HL-60 (cell line): Measurements from ENCODE around the gene DHRS7.
A peak's percentile ranks its signal among the peaks of the same experiment; 100 is the strongest.

Experiments
- DNase-seq, 2 experiments: peaks; one replicate each; pipeline ENCODE4 v3.0.0-alpha.2; 2010 to 2020; ENCODE audit warnings: low read depth in 1 of 2, low spot score in 1 of 2
- H3K27ac ChIP-seq: fragments of 250-450 bp; sonication (Bioruptor Pico); replicated peaks from 2 replicates; pipeline ENCODE4 v1.5.1; 2020; ENCODE audit warnings: mild to moderate bottlenecking, moderate library complexity
- H3K27me3 ChIP-seq: fragments of 250-450 bp; sonication (Bioruptor Pico); 2 replicates; pipeline ENCODE4 v1.5.1; 2021; ENCODE audit warnings: mild to moderate bottlenecking, moderate library complexity; ENCODE audit not compliant: insufficient read depth, poor library complexity, severe bottlenecking
- H3K4me3 ChIP-seq: replicated peaks from 2 replicates; pipeline ENCODE4 v1.5.1; 2011; ENCODE audit warnings: mild to moderate bottlenecking, control low read depth, low read length; ENCODE audit not compliant: insufficient read depth
- GABPA ChIP-seq: IDR thresholded peaks from 2 replicates; pipeline ENCODE4 v1.6.1; 2012; ENCODE audit warnings: low read depth
- POLR2AphosphoS5 ChIP-seq: IDR thresholded peaks from 2 replicates; pipeline ENCODE4 v1.6.1; 2012; ENCODE audit warnings: low read depth
- SPI1 ChIP-seq: IDR thresholded peaks from 2 replicates; pipeline ENCODE4 v1.6.1; 2012; ENCODE audit warnings: low read depth, mild to moderate bottlenecking, borderline replicate concordance
- TF ChIP-seq, protein P1 (sequence below): IDR thresholded peaks from one replicate; pipeline ENCODE4 v1.5.1; 2011; ENCODE audit warnings: low read length, control low read depth, inconsistent platforms; ENCODE audit not compliant: insufficient read depth
- TF ChIP-seq, protein P2 (sequence below): IDR thresholded peaks from 2 replicates; pipeline ENCODE4 v1.6.1; 2012; ENCODE audit warnings: low read depth; ENCODE audit not compliant: insufficient replicate concordance

The DHRS7 gene

DNA sequence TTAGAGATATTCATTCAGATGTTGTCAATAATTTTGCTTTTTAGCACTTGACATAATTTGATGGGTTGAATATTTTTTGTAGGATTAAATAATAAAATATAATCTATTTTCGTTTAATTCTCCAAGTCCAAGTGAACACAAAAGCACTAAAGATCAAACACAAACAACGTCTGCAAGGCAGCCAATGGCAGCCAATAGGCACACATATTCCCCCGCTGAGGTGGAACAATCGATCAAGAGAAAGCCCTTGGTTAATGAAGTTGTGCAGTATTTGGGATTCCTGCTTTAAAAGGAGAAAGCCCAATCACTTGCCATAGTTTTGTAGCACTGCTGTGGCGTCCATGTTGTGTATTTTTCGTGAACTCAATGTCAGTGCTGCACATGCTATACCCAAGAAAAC lies 1.5 kb downstream of the DHRS7 start:
- peak overlapping the region; percentile 89 for H3K27ac ChIP-seq
- H3K4me3 ChIP-seq = peak overlapping the region; percentile 91
- TF ChIP-seq, protein P1, sequence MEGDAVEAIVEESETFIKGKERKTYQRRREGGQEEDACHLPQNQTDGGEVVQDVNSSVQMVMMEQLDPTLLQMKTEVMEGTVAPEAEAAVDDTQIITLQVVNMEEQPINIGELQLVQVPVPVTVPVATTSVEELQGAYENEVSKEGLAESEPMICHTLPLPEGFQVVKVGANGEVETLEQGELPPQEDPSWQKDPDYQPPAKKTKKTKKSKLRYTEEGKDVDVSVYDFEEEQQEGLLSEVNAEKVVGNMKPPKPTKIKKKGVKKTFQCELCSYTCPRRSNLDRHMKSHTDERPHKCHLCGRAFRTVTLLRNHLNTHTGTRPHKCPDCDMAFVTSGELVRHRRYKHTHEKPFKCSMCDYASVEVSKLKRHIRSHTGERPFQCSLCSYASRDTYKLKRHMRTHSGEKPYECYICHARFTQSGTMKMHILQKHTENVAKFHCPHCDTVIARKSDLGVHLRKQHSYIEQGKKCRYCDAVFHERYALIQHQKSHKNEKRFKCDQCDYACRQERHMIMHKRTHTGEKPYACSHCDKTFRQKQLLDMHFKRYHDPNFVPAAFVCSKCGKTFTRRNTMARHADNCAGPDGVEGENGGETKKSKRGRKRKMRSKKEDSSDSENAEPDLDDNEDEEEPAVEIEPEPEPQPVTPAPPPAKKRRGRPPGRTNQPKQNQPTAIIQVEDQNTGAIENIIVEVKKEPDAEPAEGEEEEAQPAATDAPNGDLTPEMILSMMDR = no peak
- no peak for TF ChIP-seq SPI1
- TF ChIP-seq, protein P2, sequence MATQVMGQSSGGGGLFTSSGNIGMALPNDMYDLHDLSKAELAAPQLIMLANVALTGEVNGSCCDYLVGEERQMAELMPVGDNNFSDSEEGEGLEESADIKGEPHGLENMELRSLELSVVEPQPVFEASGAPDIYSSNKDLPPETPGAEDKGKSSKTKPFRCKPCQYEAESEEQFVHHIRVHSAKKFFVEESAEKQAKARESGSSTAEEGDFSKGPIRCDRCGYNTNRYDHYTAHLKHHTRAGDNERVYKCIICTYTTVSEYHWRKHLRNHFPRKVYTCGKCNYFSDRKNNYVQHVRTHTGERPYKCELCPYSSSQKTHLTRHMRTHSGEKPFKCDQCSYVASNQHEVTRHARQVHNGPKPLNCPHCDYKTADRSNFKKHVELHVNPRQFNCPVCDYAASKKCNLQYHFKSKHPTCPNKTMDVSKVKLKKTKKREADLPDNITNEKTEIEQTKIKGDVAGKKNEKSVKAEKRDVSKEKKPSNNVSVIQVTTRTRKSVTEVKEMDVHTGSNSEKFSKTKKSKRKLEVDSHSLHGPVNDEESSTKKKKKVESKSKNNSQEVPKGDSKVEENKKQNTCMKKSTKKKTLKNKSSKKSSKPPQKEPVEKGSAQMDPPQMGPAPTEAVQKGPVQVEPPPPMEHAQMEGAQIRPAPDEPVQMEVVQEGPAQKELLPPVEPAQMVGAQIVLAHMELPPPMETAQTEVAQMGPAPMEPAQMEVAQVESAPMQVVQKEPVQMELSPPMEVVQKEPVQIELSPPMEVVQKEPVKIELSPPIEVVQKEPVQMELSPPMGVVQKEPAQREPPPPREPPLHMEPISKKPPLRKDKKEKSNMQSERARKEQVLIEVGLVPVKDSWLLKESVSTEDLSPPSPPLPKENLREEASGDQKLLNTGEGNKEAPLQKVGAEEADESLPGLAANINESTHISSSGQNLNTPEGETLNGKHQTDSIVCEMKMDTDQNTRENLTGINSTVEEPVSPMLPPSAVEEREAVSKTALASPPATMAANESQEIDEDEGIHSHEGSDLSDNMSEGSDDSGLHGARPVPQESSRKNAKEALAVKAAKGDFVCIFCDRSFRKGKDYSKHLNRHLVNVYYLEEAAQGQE = no peak
- H3K27me3 ChIP-seq = no peaks in the 10 kb centered on the region
- DNase-seq = no peak

DNA sequence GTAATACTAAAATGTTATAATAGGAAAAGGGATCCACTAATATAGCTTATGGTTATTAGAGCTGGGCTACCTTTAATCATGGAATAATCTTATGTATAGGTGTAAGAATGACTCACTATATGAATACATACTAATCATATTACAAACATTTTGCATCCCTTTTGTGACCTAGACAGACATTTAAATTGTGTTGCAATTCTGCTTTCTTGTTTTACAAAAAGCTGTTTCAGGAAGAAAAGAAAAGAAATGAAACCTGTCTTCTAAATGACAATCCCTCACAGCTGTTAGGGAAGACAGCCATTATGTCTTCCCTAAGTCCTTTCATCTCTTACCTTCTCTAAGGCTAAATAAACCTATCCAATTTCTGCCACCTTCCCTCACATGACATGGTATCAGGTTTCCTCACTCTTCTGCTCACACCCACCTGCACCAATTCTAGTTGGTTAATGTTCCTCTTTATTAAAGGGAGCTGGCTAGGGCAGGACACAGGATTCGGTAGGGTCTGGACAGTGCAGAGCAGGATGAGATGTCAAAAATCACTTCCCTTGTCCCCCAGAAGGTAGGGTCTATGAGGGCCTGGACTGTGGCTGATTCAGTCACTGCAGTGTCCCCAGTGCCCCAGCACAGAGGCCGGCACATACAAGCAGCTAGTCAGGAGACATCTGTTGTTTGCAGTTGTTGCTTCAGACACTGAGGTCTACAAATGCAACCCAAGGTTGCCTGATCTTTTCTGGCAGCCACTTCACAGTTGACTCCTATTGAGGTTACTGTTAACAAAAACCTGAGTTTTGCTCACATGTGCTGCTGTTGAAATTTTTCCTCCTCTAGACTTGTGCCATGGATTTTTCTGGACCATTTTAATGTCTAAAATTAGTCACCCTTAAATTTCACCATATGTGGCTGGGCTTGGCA lies 3.7 kb downstream of the DHRS7 start:
- H3K27ac ChIP-seq = peak overlapping the region; percentile 66
- H3K27me3 ChIP-seq = no peaks in the 10 kb centered on the region
- no peak overlapping the region for H3K4me3 ChIP-seq
- TF ChIP-seq GABPA (no peak), SPI1 (no peak), POLR2AphosphoS5 (no peak)
- TF ChIP-seq, protein P2 = no peak
- TF ChIP-seq, protein P1 = no peak
- DNase-seq = peak; percentile 75 to 85

DNA sequence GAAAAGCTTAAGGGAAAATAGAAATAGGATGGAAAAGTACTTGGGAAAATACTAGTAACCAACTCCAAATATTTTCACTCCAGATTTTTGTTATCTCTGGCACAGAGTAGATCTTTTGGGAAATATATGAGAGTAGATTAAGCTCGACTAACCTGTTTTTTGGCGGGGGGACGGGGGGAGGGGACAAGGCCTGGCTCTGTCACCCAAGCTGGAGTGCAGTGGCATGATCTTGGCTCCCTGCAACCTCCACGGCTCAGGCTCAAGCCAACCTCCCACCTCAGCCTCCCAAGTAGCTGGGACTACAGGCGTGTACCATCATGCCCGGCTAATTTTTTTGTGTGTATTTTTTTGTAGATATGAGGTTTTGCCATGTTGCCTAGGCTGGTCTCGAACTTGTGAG lies 4.8 kb downstream of the DHRS7 start:
- TF ChIP-seq POLR2AphosphoS5 (no peak), GABPA (no peak), SPI1 (no peak)
- TF ChIP-seq, protein P2 = no peak
- TF ChIP-seq, protein P1 = no peak
- H3K4me3 ChIP-seq = no peak overlapping the region
- peak overlapping the region; percentile 66 for H3K27ac ChIP-seq
- no peak for DNase-seq
- no peaks in the 10 kb centered on the region for H3K27me3 ChIP-seq
